Panc1 (cell line): ENCODE results near the gene SREBF2. TPM values are rescaled to one million over a fixed set of nuclear protein-coding genes. Genes with fewer than 3 reads are reported as not detected.

Source experiments
- ATAC-seq: fragments of 200-7000 bp; cut with Tn5 transposase; 2 replicates; pipeline ENCODE4 v1.9.1; 2020; ENCODE audit warnings: mild to moderate bottlenecking, moderate library complexity
- BruUV-seq: library from RNA; stranded (reverse); fragments of 400-500 nt; replicated peaks from 2 replicates; lab custom pipeline; 2021; lab: Mats Ljungman, UMichigan
- CTCF ChIA-PET: fragments of 300-600 bp; sonication (Branson Sonifier 250); formaldehyde crosslinking; loops from one replicate; lab custom pipeline; 2022; ENCODE audit warnings: antibody characterized with exemption; lab: Charles Lee
- POLR2A ChIA-PET: fragments of 300-600 bp; sonication (Branson Sonifier 250); formaldehyde crosslinking; loops from one replicate; lab custom pipeline; 2022; ENCODE audit warnings: antibody characterized with exemption; lab: Charles Lee
- DNase-seq: peaks from one replicate; pipeline ENCODE4 v3.0.0-alpha.2; 2010; ENCODE audit warnings: low read depth, low spot score
- H3K27ac ChIP-seq: 2 replicates; pipeline ENCODE4 v1.5.1; 2011; ENCODE audit warnings: mild to moderate bottlenecking, low read length, inconsistent platforms
- H3K27me3 ChIP-seq: fragments of 200-500 bp; sonication (Bioruptor generic); 2 replicates; pipeline ENCODE4 v1.6.0; 2014; ENCODE audit warnings: low read length, inconsistent platforms; ENCODE audit not compliant: control insufficient read depth, insufficient read depth
- H3K36me3 ChIP-seq: fragments of 200-500 bp; sonication (Bioruptor generic); 2 replicates; pipeline ENCODE4 v1.5.1; 2014; ENCODE audit warnings: inconsistent platforms, mild to moderate bottlenecking, low read length, moderate library complexity; ENCODE audit not compliant: control insufficient read depth, insufficient read depth
- H3K4me1 ChIP-seq: 2 replicates; pipeline ENCODE4 v1.5.1; 2011; ENCODE audit warnings: inconsistent platforms, mild to moderate bottlenecking, low read length, moderate library complexity; ENCODE audit not compliant: control insufficient read depth, insufficient read depth
- H3K4me3 ChIP-seq, 2 experiments: 2 replicates each; pipeline ENCODE4 v1.5.1; 2011 to 2012; ENCODE audit warnings: low read depth in 2 of 2, low read length in 2 of 2, mild to moderate bottlenecking in 2 of 2, inconsistent platforms in 1 of 2, moderate library complexity in 1 of 2
- H3K9me3 ChIP-seq: fragments of 200-500 bp; sonication (Bioruptor generic); 2 replicates; pipeline ENCODE4 v1.5.1; 2014; ENCODE audit warnings: low read depth, mild to moderate bottlenecking, inconsistent platforms, low read length, moderate library complexity; ENCODE audit not compliant: control insufficient read depth, insufficient read depth
- POLR2AphosphoS5 ChIP-seq: IDR thresholded peaks from 2 replicates; pipeline ENCODE4 v1.6.1; 2012; ENCODE audit warnings: mild to moderate bottlenecking, low read depth, low read length, moderate library complexity
- SIN3A ChIP-seq: IDR thresholded peaks from 2 replicates; pipeline ENCODE4 v1.6.1; 2012; ENCODE audit warnings: low read depth, mild to moderate bottlenecking, low read length, moderate library complexity, borderline replicate concordance; ENCODE audit not compliant: insufficient read depth
- TCF7L2 ChIP-seq: IDR thresholded peaks from 2 replicates; pipeline ENCODE4 v1.6.1; 2011; ENCODE audit warnings: mild to moderate bottlenecking, low read depth, low read length, inconsistent platforms
- in situ Hi-C: cut with HindIII; loops from 2 replicates; pipeline ENCODE4 v1.10.0; 2016; ENCODE audit warnings: low sequenced_read_pairs, low pct_unique_long_range_greater_than_20kb
- intact Hi-C: fragments of 100-400 bp; cut with micrococcal nuclease; formaldehyde crosslinking; loops from one replicate; pipeline ENCODE4 v1.10.0; 2022; ENCODE audit not compliant: unreplicated experiment
- total RNA-seq: library from RNA; stranded (reverse); gene quantifications from one replicate; pipeline ENCODE4 v1.2.1, GENCODE V29; 2021; ENCODE audit not compliant: unreplicated experiment
- TF ChIP-seq, protein P1 (sequence below), 2 experiments: IDR thresholded peaks; 2 replicates each; pipeline ENCODE4 v1.6.1; 2011 to 2012; ENCODE audit warnings: low read depth in 2 of 2, control low read depth in 1 of 2, low read length in 1 of 2, mild to moderate bottlenecking in 1 of 2, moderate library complexity in 1 of 2; ENCODE audit not compliant: insufficient read depth in 1 of 2
- TF ChIP-seq, protein P2 (sequence below): fragments of 450-650 bp; IDR thresholded peaks from 2 replicates; pipeline ENCODE4 v1.5.1; 2017; ENCODE audit warnings: mild to moderate bottlenecking

SREBF2 gene
- total RNA-seq, 1 experiment from 2014 or later = 73.0 TPM

GRCh38 chr22:41831383-41831782 lies 1.5 kb upstream of the SREBF2 start:
- no peak for ATAC-seq
- H3K4me3 ChIP-seq = no peak overlapping the region
- peaks cover 4% of the 10 kb centered on the region; the same call in 1 of the 2 replicates for H3K36me3 ChIP-seq
- no peak for DNase-seq
- TF ChIP-seq POLR2AphosphoS5 (no peak), TCF7L2 (no peak), SIN3A (no peak)
- TF ChIP-seq, protein P1, sequence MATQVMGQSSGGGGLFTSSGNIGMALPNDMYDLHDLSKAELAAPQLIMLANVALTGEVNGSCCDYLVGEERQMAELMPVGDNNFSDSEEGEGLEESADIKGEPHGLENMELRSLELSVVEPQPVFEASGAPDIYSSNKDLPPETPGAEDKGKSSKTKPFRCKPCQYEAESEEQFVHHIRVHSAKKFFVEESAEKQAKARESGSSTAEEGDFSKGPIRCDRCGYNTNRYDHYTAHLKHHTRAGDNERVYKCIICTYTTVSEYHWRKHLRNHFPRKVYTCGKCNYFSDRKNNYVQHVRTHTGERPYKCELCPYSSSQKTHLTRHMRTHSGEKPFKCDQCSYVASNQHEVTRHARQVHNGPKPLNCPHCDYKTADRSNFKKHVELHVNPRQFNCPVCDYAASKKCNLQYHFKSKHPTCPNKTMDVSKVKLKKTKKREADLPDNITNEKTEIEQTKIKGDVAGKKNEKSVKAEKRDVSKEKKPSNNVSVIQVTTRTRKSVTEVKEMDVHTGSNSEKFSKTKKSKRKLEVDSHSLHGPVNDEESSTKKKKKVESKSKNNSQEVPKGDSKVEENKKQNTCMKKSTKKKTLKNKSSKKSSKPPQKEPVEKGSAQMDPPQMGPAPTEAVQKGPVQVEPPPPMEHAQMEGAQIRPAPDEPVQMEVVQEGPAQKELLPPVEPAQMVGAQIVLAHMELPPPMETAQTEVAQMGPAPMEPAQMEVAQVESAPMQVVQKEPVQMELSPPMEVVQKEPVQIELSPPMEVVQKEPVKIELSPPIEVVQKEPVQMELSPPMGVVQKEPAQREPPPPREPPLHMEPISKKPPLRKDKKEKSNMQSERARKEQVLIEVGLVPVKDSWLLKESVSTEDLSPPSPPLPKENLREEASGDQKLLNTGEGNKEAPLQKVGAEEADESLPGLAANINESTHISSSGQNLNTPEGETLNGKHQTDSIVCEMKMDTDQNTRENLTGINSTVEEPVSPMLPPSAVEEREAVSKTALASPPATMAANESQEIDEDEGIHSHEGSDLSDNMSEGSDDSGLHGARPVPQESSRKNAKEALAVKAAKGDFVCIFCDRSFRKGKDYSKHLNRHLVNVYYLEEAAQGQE (IDR thresholded peaks at IDR 0.05; ENCODE audit: insufficient read depth in 1 of 2, low read depth in 2 of 2, low read length in 1 of 2) = no peak
- TF ChIP-seq, protein P2, sequence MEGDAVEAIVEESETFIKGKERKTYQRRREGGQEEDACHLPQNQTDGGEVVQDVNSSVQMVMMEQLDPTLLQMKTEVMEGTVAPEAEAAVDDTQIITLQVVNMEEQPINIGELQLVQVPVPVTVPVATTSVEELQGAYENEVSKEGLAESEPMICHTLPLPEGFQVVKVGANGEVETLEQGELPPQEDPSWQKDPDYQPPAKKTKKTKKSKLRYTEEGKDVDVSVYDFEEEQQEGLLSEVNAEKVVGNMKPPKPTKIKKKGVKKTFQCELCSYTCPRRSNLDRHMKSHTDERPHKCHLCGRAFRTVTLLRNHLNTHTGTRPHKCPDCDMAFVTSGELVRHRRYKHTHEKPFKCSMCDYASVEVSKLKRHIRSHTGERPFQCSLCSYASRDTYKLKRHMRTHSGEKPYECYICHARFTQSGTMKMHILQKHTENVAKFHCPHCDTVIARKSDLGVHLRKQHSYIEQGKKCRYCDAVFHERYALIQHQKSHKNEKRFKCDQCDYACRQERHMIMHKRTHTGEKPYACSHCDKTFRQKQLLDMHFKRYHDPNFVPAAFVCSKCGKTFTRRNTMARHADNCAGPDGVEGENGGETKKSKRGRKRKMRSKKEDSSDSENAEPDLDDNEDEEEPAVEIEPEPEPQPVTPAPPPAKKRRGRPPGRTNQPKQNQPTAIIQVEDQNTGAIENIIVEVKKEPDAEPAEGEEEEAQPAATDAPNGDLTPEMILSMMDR = no peak
- ChIA-PET CTCF (interaction anchor here (0.7 kb wide), 1 partner anchor 85 kb away, joined by 3 read pairs; no protein-coding TSS in a partner anchor), POLR2A (no interaction called here)
- no peaks in the 10 kb centered on the region for H3K9me3 ChIP-seq
- BruUV-seq = no TSS peak
- in situ Hi-C loops = no loop called here
- intact Hi-C loops = no loop called here
- peaks cover 17% of the 10 kb centered on the region for H3K4me1 ChIP-seq
- H3K27ac ChIP-seq = peak overlapping the region; percentile 96
- no peaks in the 10 kb centered on the region for H3K27me3 ChIP-seq

GRCh38 chr22:41831828-41832552 lies 915 bp upstream of the SREBF2 start:
- Histone ChIP-seq H3K27ac (peak overlapping the region; percentile 96), H3K36me3 (peaks cover 4% of the 10 kb centered on the region; the same call in 1 of the 2 replicates), H3K27me3 (no peaks in the 10 kb centered on the region), H3K4me3 (peak overlapping the region; percentile 51 to 68), H3K9me3 (no peaks in the 10 kb centered on the region), H3K4me1 (peaks cover 17% of the 10 kb centered on the region)
- DNase-seq = no peak
- TF ChIP-seq, protein P2 = no peak
- TF ChIP-seq TCF7L2 (no peak), POLR2AphosphoS5 (no peak), SIN3A (no peak)
- TF ChIP-seq, protein P1 (IDR thresholded peaks at IDR 0.05; ENCODE audit: insufficient read depth in 1 of 2, low read depth in 2 of 2, low read length in 1 of 2) = no peak
- ATAC-seq = no peak
- in situ Hi-C loops = no loop called here
- ChIA-PET CTCF (interaction anchor here (0.5 to 1.0 kb wide), 3 partner anchors 10 to 147 kb away, joined by 3 to 8 read pairs (median 4); no protein-coding TSS in a partner anchor), POLR2A (no interaction called here)
- TSS peak; percentile 95 for BruUV-seq
- intact Hi-C loops = no loop called here
